RKO (cell line): ENCODE measurements around the gene TSPAN32.
"Not testable (repeated sequence)": the region's sequence is repeated elsewhere in the genome, so short reads cannot be mapped to it uniquely, and the experiment has no call there.

Experiments used
- DNase-seq: peaks from one replicate; pipeline ENCODE4 v3.0.0-alpha.2; 2016; ENCODE audit warnings: low spot score

TSPAN32 gene

GRCh38 chr11:2316169-2316962 is 14.6 kb downstream of the TSPAN32 start:
- DNase-seq, result no peak

GRCh38 chr11:2316963-2317244 is 15.1 kb downstream of the TSPAN32 start:
- DNase-seq, result no peak

- no peak for DNase-seq
Observed at GRCh38 chr11:2317354-2318050, 15.7 kb downstream of the TSPAN32 start.

- no peak for DNase-seq
Observed at GRCh38 chr11:2318123-2318522, 16.3 kb downstream of the TSPAN32 start.

- no peak for DNase-seq
Observed at GRCh38 chr11:2318707-2319106, 16.9 kb downstream of the TSPAN32 start.

GRCh38 chr11:2319791-2320472 is 18.1 kb downstream of the TSPAN32 start:
- DNase-seq, result no peak

- DNase-seq, result no peak
Observed at GRCh38 chr11:2320568-2321310, 18.9 kb downstream of the TSPAN32 start.

- no peak for DNase-seq
Observed at GRCh38 chr11:2321311-2321683, 19.5 kb downstream of the TSPAN32 start.

GRCh38 chr11:2325123-2325522 is 23.3 kb downstream of the TSPAN32 start:
- no peak for DNase-seq

- peak; percentile 18 for DNase-seq
Observed at GRCh38 chr11:2325719-2326118, 23.9 kb downstream of the TSPAN32 start.

- DNase-seq, result no peak
Observed at GRCh38 chr11:2327032-2327431, 25.2 kb downstream of the TSPAN32 start.

GRCh38 chr11:2328021-2328420 is 26.2 kb downstream of the TSPAN32 start:
- no peak for DNase-seq

GRCh38 chr11:2328656-2329354 is 27.0 kb downstream of the TSPAN32 start:
- no peak for DNase-seq

- no peak for DNase-seq
Observed at GRCh38 chr11:2329551-2329950, 27.7 kb downstream of the TSPAN32 start.

GRCh38 chr11:2330696-2331095 is 28.9 kb downstream of the TSPAN32 start:
- DNase-seq, result no peak

GRCh38 chr11:2331404-2331803 is 29.6 kb downstream of the TSPAN32 start:
- no peak for DNase-seq

GRCh38 chr11:2332569-2332968 is 30.8 kb downstream of the TSPAN32 start:
- not testable (repeated sequence) for DNase-seq

- DNase-seq, result not testable (repeated sequence)
Observed at GRCh38 chr11:2333486-2334205, 31.8 kb downstream of the TSPAN32 start.

GRCh38 chr11:2335286-2335685 is 33.5 kb downstream of the TSPAN32 start:
- not testable (repeated sequence) for DNase-seq

GRCh38 chr11:2338760-2339159 is 36.9 kb downstream of the TSPAN32 start:
- DNase-seq, result not testable (repeated sequence)

- no peak for DNase-seq
Observed at GRCh38 chr11:2342557-2342956, 40.7 kb downstream of the TSPAN32 start.
